NAMALWA (cell line): ENCODE results near the gene SNTG2.
A peak's percentile ranks its signal among the peaks of the same experiment; 100 is the strongest.

Source experiments
- DNase-seq: peaks from one replicate; pipeline ENCODE4 v3.0.0-alpha.2; 2015; ENCODE audit warnings: low spot score

Gene SNTG2

GRCh38 chr2:953975-954686 lies 3.5 kb downstream of the SNTG2 start:
- peak; percentile 12 for DNase-seq

GRCh38 chr2:954687-955000 lies 4.0 kb downstream of the SNTG2 start:
- no peak for DNase-seq

GRCh38 chr2:955829-956731 lies 5.4 kb downstream of the SNTG2 start:
- DNase-seq, result no peak

- no peak for DNase-seq
These were observed 8.8 kb downstream of the SNTG2 start for GRCh38 chr2:959457-959856.

GRCh38 chr2:960061-960736 lies 9.6 kb downstream of the SNTG2 start:
- DNase-seq, result no peak

GRCh38 chr2:961786-962185 lies 11.1 kb downstream of the SNTG2 start:
- DNase-seq, result no peak

GRCh38 chr2:963876-964275 lies 13.2 kb downstream of the SNTG2 start:
- no peak for DNase-seq

GRCh38 chr2:964562-964961 lies 13.9 kb downstream of the SNTG2 start:
- no peak for DNase-seq

- no peak for DNase-seq
These were observed 15.0 kb downstream of the SNTG2 start for GRCh38 chr2:965640-966147.

GRCh38 chr2:973129-973528 lies 22.5 kb downstream of the SNTG2 start:
- DNase-seq, result no peak

- no peak for DNase-seq
These were observed 23.4 kb downstream of the SNTG2 start for GRCh38 chr2:974054-974453.

GRCh38 chr2:974502-974901 lies 23.9 kb downstream of the SNTG2 start:
- DNase-seq, result no peak

- no peak for DNase-seq
These were observed 24.4 kb downstream of the SNTG2 start for GRCh38 chr2:975095-975494.

- DNase-seq, result peak; percentile 60
These were observed 28.6 kb downstream of the SNTG2 start for GRCh38 chr2:979069-979928.

GRCh38 chr2:980176-980575 lies 29.5 kb downstream of the SNTG2 start:
- no peak for DNase-seq

- no peak for DNase-seq
These were observed 30.6 kb downstream of the SNTG2 start for GRCh38 chr2:981258-981657.

- no peak for DNase-seq
These were observed 31.1 kb downstream of the SNTG2 start for GRCh38 chr2:981759-982158.

GRCh38 chr2:985317-985898 lies 34.8 kb downstream of the SNTG2 start:
- no peak for DNase-seq

- no peak for DNase-seq
These were observed 37.1 kb downstream of the SNTG2 start for GRCh38 chr2:987789-988188.

- DNase-seq, result no peak
These were observed 39.3 kb downstream of the SNTG2 start for GRCh38 chr2:989781-990467.

GRCh38 chr2:990970-991369 lies 40.3 kb downstream of the SNTG2 start:
- DNase-seq, result no peak
